Measurements from ENCODE around the gene RAB9A.
A peak's percentile ranks its signal among the peaks of the same experiment; 100 is the strongest.
"Not testable (repeated sequence)": the region's sequence is repeated elsewhere in the genome, so short reads cannot be mapped to it uniquely, and the experiment has no call there.

The RAB9A gene

DNA sequence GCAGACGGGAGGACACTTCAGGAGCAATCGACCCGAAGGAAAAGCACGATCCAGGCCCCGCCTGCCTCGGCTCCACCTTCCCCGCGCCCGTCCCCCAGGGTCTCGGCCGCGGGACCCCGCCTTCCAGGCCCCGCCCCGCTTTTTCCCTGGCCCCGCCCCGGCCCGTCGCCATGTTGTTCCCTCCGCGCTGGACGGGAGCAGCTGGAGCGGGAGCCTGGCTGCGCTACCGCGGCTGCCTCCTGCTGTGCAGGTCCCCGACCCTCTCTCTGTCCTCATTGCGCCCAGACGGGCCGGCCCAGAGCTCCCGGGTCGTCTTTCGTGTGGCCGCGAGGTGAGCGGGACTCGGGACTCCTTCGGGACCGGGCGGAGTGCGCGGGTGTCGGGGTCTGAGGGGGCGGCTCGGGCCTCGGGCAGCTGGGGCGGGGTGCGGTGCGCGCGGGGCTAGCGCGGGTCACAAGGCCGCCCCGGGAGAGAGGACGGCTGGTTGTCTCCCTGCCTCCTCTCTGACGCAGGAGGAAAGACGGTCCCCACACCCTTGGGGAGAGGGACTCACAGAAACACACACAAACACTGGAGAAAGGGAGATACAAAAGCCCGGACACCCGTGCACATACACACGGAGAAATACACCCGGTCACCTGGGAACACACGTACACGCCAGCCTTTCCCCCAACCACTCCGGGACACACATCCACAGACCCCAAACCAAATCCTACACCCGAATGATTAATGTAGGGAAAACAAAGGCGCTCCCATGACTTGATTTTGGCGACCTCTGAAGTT lies at the start of gene RAB9A:
Gene RAB9A, plus strand, starts transcription at position 171 of the 783 bp plus-strand sequence. CDS start 19,619 bp downstream, outside the sequence.
- DNase-seq, result peak; percentile 77 to 82

DNA sequence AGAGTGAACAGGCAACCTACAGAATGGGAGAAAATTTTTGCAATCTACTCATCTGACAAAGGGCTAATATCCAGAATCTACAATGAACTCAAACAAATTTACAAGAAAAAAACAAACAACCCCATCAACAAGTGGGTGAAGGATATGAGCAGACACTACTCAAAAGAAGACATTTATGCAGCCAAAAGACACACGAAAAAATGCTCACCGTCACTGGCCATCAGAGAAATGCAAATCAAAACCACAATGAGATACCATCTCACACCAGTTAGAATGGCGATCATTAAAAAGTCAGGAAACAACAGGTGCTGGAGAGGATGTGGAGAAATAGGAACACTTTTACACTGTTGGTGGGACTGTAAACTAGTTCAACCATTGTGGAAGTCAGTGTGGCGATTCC lies 47.2 kb upstream of the RAB9A start:
- not testable (repeated sequence) for DNase-seq

DNA sequence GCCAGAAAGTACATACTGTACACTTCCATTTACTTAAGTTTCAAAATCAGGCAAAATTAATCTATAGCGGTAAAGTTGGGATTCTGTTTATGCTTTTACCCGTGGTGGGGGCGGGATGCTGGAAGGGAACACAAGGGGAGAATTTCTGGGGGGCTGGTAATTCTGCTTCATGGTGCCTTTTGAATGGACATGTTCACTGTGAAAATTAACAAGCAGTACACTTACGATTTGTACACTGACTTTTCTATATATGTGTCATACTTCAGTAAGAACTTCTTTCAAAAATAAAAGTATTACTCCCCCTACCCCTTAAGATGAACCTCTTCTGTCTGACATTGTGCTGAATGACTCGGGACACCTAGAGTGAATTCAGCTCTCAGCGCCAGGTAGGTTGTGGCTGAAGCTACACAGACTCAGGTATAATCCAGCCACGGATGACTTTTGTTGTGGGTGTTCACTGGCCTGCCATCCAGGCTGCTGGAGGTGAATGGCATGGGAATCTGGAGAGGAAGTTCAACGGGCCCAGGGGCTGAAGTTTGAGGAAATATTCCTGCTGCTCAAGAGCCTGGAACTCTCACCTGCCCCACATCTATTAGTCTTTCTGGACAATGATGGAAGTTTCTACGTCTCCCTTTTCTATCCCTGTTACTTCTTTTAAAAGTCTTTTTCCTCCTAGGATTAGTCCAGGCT lies 43.3 kb upstream of the RAB9A start:
- no peak for DNase-seq

GRCh38 chrX:13646154-13646549 lies 42.8 kb upstream of the RAB9A start:
- DNase-seq, result peak; percentile 24 to 42

GRCh38 chrX:13647709-13648212 lies 41.2 kb upstream of the RAB9A start:
- peak; percentile 60 to 63 for DNase-seq

- DNase-seq, result not testable (repeated sequence)
Observed at GRCh38 chrX:13648336-13648735, 40.6 kb upstream of the RAB9A start.

DNA sequence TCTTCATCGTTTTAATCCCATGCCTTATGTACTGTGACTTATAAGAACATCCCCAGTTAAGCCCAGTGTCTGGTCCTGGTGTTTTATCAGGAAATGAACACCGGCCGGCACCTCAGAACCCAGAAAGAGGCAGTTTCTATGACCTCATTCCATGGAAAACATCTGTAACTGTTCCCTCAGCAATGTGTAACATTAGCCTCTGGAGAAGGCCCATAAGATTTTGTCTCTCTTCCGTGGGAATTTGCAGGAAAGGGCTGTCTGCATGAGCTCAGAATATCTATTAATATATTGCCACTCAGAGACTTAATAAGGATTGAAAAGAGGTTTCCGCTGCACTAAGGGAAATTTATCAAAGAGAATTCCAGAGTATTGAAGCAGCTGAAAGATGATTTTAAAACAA lies 39.1 kb upstream of the RAB9A start:
- no peak for DNase-seq

DNA sequence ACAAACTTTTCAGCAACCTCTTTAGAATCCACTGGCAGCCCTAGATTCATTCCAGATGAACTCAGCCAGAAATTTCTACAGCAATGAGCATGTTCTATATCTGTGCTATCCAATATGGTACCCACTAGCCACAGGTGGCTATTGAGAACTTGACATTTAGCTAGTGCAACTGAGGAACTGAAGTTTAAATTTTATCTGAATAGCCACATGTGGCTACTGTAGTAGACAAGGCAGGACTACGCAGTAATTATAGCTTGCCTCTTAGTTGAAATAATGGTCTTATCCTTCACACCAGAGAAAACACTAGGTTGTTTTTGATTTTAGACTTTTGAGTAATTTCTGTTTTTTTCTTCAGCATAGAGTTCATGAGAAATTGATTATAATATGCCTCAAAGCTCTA lies 38.6 kb upstream of the RAB9A start:
- DNase-seq, result no peak

GRCh38 chrX:13651150-13651549 lies 37.8 kb upstream of the RAB9A start:
- DNase-seq, result no peak

GRCh38 chrX:13652287-13652793 lies 36.6 kb upstream of the RAB9A start:
- DNase-seq, result peak in 1 of 2 donors; percentile 1

- DNase-seq, result peak; percentile 93 to 97
Observed at GRCh38 chrX:13652850-13653693, 35.9 kb upstream of the RAB9A start, which contains the start of gene TCEANC. Gene TCEANC (plus strand): TSS chrX:13653141. CDS start chrX:13662509, 9,368 bp downstream.

- no peak for DNase-seq
Observed at GRCh38 chrX:13654116-13654515, 34.8 kb upstream of the RAB9A start.

DNA sequence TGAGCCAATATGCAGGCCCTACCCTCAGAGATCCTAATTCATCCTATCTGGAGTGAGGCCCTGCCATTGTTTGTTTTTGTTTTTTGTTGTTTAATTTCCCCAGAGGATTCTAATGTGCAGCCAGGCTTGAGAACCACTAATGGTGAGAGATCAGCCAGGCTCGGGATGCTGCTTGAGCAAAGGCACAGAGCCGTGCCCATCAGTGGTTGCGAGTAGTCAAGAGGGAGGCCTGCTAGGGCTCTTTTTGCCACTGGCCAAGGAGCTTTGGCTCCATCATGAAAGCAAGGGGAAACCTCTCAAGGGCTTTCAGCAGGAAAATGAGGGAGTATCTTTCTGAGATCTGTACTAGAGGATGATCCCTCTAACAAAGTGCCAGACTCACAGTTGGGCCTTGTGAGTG lies 33.3 kb upstream of the RAB9A start:
- no peak for DNase-seq

DNA sequence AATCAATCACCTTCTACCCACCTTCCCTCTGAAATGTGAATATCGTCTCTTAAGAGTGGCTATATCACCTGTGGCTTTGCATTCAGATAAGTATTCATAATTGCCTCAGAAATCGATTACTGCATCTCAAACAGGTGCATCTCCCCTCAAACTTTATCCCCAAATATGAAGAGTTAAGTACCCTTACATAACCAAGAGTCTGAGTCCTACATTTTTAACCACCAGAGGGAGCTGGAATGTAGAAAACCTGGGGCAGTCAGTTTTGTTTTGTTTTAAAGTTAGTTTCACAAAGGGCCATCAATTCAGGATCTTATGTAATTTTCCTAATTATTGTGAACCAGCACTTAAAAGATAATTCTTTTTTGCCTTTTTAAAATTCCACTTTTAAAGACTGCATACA lies 30.3 kb upstream of the RAB9A start:
- peak; percentile 18 to 77 for DNase-seq

DNA sequence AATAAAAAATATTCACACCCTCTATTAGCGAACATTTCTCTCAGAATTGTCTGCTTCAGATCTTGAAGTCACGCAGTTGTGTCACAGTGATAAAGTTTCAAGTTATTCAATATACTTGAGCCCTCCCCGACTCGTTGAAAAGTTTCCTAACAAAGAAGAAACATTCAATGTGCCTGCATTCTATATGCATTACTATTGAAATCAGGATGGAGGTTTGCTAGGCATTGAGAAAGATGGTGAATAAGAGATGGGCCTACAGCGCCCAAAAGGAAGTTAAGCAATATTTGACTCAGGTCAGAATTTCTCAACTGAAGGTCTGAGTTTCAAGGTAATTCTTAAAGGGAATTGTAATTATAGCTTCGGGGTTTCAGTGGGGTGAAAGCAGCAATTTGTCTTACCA lies 29.9 kb upstream of the RAB9A start:
- DNase-seq, result no peak

DNA sequence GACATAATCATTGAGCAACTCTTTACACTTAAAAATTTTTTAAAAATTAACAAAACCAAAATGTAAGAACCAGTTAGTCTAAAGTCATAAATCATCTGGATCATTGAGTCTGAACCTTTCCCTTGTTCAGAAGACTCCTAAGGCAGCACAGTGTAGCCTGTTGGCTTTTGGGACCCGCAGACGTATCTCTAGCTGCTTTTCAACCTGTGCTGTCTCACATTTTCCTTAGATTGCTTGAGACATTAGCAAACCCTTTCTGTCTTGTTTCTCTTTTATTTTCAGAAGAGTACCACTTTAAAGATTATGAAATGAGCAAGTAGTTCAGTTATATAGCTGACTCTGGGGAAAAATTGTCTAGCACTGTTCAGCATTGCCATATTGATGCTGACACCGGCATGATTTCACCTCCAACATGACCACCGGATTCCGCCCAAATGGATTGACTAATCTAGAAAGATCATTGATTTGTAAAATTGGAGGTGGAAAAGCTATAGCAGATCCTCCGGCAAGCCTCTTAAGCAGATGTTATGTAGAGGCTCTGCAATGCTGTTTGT lies 27.1 kb upstream of the RAB9A start:
- no peak for DNase-seq

GRCh38 chrX:13662355-13662791 lies 26.6 kb upstream of the RAB9A start:
- no peak for DNase-seq

GRCh38 chrX:13664020-13664419 lies 24.9 kb upstream of the RAB9A start:
- DNase-seq, result no peak

- DNase-seq, result no peak
Observed at GRCh38 chrX:13666836-13667235, 22.1 kb upstream of the RAB9A start.

GRCh38 chrX:13667919-13668318 lies 21.0 kb upstream of the RAB9A start:
- no peak for DNase-seq

DNA sequence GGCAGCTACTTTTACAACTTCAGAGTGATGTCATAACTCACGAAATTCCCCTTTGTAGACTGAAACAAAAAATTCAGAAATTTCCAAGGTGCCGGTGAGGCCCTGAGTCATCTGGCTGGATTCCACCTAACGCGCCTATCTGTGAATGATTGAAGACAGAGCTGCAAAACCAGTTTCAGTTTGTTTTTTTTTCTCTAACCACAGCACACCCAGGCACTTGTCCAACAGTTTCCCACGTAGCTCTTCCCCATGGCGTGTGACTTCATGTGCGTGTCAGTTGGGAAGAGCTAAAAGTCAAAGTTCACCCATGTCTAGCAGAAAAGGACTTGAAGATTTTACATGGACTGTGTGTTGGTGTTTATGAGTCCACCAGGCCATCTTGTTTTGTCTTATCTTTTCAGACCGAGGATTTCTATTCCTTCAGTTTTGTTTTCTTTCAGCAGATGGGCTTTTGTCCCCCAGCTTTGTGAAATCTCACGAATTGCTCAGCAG lies 19.6 kb upstream of the RAB9A start:
- peak; percentile 61 to 76 for DNase-seq

DNA sequence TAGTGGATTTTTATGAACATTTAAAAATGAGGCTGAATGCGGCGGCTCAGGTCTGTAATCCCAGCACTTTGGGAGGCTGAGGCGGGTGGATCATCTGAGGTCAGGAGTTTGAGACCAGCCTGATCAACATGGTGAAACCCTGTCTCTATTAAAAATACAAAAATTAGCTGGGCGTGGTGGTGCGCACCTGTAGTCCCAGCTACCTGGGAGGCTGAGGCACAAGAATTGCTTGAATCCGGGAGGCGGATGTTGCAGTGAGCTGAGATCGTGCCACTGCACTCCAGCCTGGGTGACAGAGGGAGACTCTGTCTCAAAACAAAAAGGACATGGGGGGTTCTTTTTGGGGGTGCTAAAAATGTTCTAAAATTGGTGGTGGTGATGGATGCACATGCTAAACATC lies 19.2 kb upstream of the RAB9A start:
- not testable (repeated sequence) for DNase-seq
